GM21529 (cell line): ENCODE results near the gene NEURL2.
"Not testable (repeated sequence)": the region's sequence is repeated elsewhere in the genome, so short reads cannot be mapped to it uniquely, and the experiment has no call there.

Experiments used
- ATAC-seq: cut with Tn5 transposase; IDR thresholded peaks from one replicate; pipeline ENCODE4 v1.9.1; 2021; ENCODE audit not compliant: unreplicated experiment

NEURL2 gene, protein sequence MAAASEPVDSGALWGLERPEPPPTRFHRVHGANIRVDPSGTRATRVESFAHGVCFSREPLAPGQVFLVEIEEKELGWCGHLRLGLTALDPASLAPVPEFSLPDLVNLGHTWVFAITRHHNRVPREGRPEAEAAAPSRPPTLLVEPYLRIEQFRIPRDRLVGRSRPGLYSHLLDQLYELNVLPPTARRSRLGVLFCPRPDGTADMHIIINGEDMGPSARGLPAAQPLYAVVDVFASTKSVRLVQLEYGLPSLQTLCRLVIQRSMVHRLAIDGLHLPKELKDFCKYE

DNA sequence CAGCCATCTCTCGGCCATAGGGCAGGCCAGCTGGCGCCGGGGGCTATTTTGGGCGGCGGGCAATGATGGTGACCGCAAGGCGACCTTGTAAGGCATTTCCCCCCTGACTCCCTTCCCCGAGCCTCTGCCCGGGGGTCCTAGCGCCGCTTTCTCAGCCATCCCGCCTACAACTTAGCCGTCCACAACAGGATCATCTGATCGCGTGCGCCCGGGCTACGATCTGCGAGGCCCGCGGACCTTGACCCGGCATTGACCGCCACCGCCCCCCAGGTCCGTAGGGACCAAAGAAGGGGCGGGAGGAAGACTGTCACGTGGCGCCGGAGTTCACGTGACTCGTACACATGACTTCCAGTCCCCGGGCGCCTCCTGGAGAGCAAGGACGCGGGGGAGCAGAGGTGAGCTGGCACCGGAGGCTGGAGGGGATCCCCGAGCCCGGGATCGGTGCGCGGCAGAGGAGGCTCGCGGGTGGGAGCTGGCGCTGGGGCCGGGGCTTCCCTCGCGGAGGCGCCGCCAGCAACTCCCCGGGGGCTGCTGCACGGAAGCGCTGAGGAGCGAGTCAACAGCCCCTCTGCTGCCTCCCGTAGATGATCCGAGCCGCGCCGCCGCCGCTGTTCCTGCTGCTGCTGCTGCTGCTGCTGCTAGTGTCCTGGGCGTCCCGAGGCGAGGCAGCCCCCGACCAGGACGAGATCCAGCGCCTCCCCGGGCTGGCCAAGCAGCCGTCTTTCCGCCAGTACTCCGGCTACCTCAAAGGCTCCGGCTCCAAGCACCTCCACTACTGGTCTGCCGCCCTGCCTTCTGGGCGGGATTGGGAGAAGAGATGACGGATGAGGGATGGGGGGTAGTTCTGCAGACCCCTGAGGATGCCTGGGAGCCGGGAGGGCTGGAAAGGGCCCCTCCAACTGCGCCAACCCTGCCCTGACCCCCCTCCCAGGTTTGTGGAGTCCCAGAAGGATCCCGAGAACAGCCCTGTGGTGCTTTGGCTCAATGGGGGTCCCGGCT lies at the start of gene NEURL2, which contains the start of gene CTSA:
TSS of gene NEURL2 (minus strand) at position 224 of the 999 bp plus-strand sequence. CDS start at position 7, 217 bp downstream.
TSS of gene CTSA (plus strand) at position 351 of the 999 bp plus-strand sequence. CDS start at position 585, 234 bp downstream.
- ATAC-seq, result peak; percentile 80

DNA sequence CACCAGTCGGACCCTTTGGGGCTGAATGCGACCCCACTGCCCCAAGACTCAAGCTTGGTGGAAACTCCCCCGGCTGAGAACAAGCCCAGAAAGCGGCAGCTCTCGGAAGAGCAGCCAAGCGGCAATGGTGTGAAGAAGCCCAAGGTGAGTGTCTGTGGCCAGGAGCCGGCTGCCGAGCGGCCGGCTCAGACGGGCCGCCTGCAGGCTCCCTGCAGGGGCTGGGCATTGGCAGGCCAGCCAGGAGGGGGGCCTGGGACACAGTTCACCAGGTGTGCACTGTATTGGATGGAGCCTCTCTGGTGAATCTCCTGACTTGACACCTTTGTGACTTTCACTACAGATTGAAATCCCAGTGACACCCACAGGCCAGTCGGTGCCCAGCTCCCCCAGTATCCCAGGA lies 49.5 kb upstream of the NEURL2 start:
- no peak for ATAC-seq

DNA sequence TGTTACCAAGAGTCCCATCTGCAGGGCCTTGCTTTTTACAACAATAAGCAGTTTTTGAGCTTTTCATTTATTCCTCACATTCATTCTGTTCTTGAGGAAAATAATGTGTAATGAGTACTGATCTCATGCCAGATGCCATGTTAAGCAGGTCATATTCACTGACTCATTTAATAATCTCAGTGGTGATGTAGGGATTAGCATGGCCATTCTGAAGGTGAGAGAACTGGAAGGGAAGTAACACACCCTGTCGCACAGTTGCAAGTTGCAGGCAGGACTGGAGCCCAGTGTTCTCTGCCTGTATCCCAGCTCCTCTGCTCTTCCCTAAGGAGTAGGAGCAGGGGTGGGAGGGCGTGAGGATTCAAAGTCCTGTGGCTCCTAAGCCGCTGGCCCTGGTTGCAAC lies 49.0 kb upstream of the NEURL2 start:
- ATAC-seq, result no peak

DNA sequence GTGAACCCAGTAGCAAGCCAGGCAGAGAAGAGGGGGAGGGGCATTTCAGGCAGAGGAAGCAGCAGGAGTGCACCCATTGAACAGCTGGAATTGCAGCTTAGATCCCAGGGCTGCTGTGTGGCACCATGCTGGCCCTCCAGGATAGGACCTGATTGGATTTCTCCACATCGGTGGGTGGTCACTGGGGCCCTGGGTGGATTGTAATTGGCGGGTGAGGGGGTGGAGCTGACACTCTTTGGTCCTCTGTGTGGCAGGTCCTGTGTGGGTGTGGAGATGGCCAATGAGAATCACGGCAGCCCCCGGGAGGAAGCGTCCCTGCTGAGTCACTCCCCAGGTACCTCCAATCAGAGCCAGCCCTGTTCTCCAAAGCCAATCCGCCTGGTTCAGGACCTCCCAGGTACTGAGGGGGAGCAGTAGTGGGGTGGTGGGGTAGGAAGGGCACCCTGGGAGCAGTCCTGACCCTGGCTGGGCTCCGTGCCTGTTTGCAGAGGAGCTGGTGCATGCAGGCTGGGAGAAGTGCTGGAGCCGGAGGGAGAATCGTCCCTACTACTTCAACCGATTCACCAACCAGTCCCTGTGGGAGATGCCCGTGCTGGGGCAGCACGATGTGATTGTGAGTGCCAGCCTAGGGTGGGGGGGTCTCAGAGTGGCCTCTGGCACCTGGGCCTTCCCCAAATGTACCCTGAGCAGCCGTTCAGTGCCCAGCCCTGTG lies 47.9 kb upstream of the NEURL2 start:
- ATAC-seq, result no peak

DNA sequence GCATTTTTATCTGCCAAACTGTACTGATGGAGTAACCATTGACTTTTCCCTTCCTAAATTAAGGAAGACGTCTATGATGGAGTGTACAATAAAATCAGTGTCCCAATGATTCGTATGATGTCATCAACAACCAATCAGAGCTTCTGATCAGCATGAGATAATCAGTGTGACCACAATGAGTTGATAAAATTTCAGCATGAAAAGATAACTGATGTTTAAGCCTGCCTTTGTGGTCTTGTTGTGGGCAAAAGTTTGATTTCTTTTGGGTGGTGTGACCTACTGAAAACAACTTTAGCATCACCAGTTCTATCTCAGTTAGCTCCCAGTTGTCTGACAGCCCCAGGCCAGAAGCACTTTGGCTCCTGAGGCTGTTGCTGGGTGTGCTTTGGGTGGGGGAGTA lies 46.8 kb upstream of the NEURL2 start:
- no peak for ATAC-seq

DNA sequence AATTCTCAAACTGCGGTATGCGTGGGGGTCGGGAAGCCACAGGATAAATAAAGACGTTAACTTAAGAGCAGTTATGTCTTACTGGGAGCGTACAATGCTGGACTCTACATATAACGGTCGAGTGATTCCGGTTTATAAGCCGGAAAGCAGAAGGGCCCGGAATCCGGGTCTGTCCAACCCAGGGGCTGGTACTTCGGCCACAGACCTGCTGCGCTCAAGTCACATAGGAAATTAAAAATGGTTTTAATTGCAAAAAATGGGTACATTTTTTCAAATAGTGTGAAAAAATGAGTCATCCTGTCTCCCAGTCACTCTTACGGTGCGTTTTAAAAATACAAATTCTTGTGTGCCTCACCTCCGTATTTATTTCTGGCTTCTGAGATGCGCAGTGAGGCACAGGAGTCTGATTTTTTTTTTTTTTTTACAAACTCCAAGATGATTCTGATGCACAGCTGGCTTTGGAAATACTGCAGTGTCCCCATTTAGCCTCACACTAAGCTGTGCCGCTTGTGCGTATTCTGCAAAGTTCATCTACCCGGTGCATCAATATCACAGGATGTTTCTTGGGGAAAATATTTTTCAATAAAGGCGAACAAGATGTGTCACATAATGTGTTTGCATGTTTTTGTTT lies 44.5 kb upstream of the NEURL2 start:
- ATAC-seq, result peak; percentile 13

DNA sequence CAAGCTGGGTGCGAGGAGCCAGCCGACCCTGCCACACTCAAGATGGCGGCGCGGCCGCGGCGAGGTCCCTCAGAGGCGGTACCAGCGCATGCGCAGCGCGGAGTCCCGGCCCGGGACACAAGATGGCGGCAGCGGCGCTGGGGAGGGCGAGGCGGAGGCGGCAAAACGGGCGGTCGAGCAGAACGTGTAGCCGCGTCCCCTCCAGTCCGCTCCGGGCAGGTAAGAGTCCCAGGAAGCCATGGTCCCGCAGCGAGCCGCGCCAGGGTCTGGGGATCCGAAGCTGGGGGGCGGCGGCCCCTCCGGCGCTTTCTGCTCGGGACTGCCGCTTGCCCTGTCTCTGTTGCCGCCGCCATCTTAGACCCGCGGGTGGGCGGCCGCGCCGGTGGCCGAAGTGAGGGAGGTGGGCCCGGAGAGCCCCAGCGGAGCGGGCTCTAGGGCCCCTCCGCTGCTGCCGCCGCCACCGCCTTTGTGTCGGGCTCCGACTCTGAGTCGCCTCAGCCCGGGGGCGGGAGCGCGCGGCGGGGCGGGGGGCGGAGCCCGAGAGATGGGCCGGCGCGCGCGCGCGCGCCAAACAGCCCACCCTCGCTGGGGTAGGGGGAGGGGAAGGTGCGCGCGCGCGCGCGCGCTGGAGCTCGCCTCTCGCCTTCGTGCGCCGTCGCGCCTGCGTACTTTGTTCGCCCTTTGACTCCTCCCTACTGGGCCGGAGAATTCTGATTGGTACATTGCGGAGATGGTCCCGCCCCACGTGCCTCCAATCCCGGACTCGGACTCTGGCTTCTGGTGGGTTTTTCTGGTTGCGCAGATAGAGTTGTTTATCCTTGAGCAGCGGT lies 43.8 kb upstream of the NEURL2 start, which contains the start of gene PCIF1:
TSS of gene PCIF1 (plus strand) at position 98 of the 830 bp plus-strand sequence. CDS start 4,317 bp downstream, outside the sequence.
- peak; percentile 69 for ATAC-seq

DNA sequence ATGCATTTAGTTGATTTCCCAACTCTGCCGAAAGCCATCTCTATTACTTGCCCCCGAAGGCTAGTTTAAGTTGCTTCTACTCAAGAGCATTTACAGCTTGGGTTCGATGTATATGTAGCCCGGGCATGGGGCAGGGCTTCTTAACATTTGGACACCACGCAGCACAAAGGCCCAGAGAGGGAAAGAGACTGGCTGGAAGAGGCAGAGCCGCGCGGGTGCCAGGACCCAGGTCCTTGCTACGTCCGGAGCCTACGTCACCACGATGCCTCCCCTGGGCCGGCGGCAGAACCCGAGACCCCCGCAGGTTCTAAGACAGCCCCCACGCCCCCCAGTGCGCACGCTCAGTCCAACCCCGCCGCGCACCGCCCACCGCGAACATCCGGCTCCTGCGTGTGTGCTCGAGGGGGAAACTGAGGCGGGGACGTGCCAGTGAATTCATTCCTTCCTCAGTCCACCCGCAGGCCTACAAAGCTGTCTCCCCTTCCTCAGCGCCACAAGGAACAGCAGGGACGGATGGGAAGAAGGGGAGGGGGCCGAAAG lies 43.1 kb upstream of the NEURL2 start:
- ATAC-seq, result peak; percentile 27

DNA sequence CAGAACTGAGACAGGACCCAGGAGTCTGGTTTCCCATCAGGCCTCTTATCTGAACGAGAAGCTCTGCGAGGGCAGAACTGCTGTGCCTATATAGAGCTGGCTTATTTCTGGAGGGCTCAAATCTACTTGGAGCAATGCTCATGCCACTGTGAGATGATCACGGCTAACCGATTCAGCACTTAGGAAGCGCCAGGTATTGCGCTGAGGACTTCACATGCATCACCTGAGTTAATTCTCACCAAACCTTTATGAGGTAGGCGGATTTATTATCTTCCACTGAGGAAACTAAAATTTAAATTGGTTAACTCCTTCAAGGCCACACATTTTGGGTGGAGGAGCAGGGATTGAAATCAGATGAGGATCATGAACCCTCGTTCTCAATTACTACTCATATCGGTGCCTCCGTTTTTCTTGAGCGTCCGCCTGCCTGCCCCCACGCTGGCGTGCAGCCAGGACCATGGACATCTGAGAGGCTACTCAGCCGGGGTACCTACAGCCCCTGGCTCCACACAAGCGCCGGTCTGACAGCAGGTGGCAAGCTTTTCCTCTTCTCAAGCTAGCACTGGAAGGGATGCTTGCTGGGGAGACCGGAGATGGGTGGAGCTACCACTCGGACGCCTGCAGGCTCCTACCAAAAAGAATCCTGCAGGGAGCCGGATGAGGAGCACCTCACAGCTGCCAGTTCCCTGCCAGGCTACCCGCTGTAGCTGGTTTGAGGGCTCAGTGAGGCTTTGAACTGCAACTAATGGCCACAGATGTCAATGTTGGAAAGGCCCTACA lies 42.4 kb upstream of the NEURL2 start:
- peak; percentile 33 for ATAC-seq

DNA sequence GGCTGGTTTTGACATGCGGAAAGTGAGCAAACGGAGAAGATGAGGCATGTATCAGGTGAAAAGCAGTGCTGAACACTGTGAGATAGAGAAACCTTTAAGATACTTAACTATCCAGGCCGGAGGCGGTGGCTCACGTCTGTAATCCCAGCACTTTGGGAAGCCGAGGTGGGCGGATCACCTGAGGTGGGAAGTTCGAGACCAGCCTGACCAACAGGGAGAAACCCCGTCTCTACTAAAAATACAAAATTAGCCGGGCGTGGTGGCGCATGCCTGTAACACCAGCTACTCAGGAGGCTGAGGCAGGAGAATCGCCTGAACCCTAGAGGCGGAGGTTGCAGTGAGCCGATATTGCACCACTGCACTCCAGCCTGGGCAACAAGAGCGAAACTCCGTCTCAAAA lies 40.7 kb upstream of the NEURL2 start:
- ATAC-seq, result not testable (repeated sequence)

DNA sequence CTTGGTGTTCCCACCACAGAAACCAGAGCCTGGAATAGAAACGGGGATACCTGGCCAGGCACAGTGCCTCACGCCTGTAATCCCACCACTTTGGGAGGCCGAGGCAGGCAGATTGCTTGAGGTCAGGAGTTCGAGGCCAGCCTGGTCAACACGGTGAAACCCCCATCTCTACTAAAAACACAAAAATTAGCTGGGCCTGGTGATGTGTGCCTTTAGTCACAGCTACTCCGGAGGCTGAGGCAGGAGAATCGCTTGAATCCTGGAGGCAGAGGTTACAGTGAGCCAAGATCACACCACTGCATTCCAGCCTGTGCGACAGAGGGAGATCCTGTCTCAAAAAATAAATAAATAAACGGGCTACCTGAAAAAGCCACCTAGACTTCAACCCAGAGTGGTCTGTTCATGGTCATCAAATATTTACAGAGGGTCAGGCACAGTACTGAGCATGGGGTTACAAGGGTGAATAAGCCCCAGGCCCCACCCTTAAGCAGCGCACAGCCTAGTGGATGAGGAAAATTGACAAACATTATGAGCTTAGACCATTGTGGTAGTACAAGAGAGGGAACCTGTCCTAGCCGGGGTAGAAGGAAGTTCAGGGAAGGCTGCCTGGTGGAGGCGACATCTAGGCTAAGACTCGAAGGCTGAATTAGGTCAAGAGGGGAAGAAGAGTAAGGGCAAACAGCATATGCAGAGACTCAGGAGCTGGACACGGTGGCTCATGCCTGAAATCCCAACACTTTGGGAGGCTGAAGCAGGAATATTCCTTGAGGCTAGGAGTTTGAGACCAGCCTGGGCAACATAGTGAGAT lies 36.3 kb upstream of the NEURL2 start:
- no peak for ATAC-seq

DNA sequence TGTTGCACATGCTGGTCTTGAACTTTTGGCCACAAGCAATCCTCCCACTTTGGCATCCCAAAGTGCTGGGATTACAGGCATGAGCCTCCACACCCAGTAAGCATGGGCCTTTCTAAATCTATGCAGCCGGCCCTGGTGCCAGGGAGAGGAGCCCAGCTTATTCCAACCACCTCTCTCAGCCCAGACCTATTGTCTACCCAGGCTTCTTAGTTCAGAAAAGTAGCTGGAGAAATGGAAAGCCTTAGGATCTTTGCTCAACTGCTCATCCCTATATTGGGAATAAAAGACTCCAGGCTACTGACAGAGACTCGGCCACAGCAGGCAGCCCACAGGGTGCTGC lies 35.7 kb upstream of the NEURL2 start:
- no peak for ATAC-seq

DNA sequence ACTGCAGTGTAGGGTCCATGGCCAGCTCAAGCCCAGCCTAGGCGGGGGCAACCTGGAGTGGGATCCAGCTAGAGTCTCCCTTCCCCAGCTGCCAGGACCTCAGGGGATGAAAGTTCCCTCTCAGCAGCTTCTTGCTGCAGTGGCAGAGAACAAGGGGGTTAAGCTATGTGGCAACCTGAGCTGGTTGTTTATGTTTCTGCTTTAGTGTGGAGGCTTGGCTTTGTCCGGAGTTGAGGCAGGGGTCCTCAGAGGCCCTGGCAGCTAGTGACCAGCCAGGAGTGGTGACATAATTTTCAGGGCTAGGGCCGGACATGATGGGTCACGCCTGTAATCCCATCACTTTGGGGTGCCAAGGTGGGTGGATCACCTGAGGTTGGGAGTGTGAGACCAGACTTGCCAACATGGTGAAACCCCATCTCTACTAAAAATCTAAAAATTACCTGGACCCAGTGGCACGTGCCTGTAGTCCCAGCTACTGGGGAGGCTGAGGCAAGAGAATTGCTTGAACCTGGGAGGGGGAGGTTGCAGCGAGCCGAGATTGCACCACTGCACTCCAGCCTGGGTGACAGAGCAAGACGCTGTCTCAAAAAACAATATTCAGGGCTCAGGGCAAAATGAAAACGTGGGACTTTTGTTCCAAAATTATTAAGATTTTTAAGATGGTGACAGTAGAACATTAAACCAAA lies 35.0 kb upstream of the NEURL2 start:
- no peak for ATAC-seq

DNA sequence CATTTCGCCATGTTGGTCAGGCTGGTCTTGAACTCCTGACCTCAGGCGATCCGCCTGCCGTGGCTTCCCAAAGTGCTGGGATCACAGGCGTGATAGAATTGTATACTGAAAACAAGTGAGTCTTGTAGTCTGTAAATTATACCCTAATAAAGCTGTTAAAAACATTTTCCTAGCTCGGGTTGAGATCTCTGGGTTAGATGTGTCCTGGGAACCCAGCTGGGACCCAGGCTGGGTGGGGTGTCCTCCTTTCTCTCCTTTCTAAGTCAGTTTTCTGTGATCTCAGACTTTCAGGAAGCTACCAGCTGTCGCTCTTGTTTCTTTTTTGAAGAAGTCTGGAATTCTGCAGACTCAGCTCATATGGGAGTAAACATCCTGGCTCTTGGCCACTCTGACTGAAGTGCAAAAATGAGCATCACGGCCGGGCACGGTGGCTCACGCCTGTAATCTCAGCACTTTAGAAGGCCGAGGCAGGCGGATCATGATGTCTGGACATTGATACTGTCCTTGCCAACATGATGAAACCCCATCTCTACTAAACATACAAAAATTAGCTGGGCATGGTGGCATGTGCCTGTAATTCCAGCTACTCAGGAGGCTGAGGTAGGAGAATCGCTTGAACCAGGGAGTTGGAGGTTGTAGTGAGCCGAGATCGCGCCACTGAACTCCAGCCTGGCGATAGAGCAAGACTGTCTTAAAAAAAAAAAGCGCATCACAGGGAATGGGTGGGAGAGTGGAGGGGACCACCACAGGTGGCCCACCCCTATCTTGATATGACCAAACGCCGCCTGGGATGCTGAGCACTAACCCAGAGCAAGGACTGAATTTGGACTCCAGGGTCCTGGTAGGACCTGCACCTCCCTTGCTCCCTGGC lies 33.6 kb upstream of the NEURL2 start:
- no peak for ATAC-seq

DNA sequence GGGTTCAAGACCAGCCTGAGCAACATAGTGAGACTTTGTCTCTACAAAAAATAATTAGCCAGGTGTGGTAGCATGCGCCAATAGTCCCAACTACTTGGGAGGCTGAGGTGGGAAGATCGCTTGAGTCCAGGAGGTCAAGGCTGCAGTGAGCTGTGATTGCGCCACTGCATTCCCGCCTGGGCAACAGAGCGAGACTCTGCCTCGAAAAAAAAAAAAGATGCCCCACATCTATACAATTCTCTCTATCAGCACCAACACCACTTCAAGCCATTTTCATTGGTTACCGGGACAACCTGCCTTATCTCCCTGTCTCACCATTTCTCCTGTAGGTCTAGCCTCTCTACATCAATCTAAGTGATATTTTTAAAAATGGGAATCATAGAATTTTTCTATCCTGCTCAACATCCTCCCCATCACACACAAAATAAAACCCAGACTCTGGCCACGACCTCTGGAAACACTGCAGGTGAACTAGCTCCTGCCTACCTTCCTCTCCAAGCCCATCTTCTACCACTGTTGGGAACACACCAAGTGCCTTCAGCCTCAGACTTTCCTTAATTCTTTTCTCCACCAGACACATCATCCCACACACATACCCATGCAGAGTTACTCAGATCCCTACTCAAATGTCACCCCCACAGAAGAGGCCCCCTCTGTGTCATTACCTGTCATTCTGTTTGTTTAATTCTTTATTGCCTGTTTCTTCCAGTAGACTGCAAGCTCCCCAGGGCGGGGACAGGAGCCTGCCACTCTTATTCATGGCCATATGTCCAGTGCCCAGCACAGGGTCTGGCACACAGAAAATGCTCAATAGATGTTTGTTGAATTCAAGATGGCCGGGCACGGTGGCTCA lies 30.6 kb upstream of the NEURL2 start:
- ATAC-seq, result no peak
